HG03575 (cell line): ENCODE measurements around the gene ANAPC2.

Experiments
- ATAC-seq: cut with Tn5 transposase; IDR thresholded peaks from one replicate; pipeline ENCODE4 v1.9.1; 2021; ENCODE audit not compliant: unreplicated experiment, insufficient number of reproducible peaks, low FRiP score; ENCODE audit errors: extremely low read depth

ANAPC2 gene

DNA sequence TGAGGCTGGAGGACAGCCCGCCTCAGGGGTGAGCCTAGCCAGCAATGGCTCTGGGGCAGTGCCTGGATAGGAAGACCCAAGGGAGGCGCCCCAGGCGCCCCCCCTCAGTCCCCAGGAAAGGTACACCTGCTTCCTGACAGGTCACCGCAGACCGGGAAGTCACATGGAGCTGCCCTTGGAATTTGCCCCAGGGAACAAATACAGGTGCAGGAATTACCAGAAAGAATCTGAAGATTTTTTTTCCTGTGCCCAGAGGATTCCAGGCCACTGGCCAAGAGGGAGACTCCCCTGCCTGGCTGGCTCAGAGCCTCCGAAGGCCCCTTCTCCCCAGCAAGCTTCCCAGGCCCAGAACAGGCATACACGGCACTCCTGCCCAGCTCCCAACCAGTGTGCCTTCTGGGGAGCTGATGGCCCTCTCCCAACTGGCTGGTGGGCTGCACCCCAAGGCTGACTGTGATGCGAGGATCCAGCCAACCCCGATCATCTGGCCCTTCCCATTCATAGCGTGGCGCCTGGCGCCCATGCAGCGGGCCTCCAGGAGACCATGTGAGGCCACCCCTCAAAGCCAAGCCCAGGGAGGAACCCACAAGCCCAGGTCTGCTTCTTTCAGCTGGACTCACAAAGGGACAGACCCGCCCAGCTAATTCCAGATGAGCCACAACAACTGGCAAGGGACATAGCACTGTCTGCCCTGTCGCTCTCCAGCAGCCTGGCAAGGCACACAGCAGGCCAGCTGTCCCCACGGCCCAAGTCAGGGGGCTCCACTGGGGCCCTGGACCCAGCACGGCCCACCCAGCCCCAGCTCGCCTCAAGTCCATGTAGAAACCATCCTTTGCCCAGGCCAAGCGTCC lies 9.9 kb upstream of the ANAPC2 start:
- no peak for ATAC-seq

DNA sequence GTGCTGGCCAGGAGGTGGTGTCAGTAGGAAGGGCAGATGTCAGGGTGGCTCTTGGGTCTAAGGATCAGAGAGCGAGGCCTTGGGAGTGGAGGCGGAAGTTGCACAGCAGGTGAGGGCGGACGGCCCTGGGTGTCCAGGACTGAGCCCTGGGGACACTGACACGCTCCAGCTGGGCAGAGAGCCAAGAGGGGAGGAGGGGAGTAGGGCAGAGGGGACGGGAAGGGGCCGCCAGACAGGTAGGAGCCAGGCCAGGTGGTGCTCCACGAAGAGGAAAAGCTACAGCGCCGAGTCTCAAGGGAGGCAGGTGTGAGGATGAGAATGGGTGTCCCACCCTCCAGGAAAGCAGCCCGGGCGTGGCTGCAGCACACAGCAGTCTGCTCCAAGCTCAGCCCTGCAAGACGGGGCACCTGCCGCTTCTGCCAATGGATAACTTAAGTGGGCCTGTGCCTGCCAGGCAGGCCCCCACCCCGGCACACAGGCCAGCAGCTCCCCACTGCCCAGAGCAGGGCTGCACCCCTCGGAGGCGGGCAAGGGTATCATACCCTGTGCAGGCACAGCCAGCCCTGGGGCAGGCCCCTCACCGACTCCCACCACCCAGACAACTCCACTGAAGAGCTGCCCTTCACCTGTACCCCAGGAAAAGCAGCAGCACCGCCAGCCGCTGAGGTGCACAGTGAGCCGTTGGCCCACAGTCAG lies 7.3 kb upstream of the ANAPC2 start:
- no peak for ATAC-seq

DNA sequence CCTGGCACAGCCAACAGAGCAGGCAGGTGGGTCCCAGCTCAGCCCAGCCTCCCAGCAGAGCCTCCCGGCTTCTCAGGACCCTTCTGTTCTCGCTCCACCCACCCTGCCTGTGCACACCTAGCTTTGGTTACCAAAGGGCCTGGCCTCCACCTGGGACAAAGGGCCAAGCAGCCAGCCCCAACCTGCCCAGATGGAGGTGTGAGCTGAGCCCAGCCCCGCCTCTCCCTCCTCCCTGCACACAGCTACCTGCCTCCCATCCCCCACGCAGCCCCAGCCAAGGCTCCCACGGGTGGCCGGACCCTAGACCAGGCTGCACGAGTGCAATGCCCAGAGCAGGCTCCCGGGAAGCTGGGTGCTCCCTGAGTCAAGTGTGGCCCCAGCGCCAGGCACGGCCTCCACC lies 6.5 kb upstream of the ANAPC2 start:
- no peak for ATAC-seq

DNA sequence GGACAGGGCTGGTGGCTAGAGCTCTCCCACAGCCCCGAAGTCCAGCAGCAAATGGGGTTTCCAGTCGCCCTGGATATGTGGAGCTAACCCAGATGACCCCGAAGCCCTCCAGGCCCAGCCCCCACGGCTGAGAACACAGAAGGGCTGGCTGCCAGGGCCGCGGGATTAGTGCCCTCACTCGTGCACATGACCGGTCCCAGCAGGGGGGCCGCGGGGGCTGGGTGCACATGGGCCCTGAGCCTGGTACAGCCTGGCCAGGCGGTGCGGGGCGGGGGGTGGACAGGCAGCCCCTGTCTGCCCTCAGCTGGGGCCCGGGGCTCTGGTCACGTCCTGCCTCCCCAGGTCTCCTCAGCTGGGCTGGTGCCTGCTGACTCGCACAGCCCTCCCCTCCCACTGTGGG lies 6.0 kb upstream of the ANAPC2 start:
- no peak for ATAC-seq

DNA sequence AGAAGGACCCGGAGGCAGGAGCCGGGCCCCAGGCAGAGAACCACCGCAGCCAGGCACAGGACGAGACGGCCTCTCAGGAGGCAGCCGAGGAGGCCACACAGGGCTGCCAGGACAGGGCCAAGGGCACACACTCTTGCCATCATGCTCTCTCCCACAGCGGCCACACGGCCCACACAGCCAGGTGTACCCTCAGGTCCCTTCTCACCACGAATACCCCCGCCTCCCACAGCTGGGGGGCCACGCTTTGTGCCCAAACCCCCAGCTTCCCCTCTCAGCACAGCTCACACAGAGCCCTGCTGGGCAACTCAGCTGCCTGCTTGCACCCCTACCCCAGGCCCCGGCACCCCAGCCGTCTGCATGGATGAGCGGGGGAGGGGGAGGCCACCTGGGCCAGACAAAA lies 5.4 kb upstream of the ANAPC2 start:
- no peak for ATAC-seq

DNA sequence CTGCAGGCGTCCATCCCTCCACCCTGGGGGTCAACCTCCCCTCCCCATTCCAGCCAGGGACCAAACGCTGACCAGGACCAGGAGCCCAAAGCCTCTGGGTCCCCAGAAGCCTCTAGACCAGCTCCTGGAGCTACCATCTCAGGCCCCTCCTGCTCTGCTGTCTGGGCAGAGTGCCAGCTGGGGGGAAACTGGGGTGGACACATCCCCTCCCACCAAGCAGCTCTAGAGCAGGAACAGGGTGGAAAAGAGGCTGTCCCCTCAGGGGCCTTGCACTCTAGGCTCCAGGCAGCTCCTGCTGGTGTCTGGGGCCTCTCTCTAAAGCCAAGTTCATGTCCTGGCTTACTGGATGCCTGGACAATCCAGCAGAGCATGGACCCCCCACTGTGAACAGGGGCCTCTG lies 4.5 kb upstream of the ANAPC2 start:
- no peak for ATAC-seq

DNA sequence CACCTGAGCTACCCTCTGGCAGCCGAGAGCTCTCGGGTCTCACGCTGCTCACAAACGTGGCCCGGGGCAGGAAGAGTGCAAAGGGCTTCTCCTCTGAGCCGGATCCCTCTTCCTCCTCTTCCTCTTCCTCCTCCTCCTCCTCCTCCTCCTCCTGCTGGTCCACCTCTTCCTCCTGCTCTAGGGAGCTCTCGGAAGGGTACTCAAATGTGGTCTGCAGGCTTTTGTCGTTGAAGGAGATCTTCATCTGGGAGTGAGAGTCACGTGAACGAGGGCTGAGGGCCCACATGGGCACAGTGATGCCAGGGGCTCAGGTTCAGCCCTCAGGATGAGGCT lies 4.1 kb upstream of the ANAPC2 start:
- no peak for ATAC-seq

DNA sequence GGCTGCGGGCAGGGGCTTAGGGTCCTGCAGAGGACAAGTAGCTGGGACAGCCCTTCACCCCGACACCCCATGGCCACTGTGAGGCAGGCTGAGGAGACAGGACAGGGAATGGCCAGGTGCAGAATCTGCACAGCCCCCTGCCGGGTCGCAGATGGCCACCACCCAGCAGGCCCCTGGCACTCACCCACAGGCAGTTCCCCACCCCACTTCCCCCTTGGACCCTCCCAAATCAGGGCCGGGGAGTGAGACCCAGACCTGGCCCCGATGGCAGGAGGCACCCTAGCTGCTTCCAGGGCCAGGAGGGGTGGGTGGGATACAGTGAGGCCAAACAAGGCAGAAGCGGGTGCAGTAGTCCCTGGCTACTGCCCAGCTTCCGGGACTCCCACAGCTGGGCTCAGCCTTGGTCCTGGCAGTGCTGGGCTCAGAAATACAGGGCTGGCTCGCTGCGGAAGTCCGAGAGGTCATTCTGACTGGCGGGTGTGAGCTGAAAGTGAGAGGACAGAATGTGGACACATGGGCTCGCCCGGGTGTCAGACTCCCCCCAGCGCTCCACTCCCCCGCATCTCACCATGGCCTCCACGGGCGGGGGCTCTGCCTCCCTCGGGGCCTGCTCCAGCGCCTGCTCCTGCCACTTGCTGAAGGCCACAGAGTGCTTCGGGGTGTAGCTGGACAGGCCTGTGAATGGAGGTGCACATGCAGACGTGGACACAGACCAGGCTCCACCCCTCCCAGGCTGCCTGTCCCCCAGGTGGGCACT lies 3.5 kb upstream of the ANAPC2 start:
- no peak for ATAC-seq

DNA sequence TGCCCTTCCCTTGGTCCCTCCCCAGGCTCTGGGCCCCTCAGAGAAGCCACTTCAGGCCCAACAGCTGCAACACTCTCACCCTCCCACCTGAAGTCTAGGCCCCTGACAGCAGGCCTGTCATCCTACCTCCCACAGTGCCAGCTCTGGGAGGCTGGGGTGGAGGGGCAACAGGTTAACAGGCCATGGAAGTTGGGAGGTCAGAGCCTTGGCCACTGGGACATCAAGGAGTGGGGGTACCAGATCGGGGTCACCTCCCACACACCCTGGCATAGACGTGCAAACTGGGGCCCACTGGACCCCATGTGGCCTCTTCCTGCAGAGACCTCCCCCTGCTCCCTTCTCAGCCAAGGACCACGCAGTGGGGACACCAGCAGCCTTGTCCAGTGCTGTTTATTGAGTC lies 2.9 kb upstream of the ANAPC2 start:
- ATAC-seq: no peak

DNA sequence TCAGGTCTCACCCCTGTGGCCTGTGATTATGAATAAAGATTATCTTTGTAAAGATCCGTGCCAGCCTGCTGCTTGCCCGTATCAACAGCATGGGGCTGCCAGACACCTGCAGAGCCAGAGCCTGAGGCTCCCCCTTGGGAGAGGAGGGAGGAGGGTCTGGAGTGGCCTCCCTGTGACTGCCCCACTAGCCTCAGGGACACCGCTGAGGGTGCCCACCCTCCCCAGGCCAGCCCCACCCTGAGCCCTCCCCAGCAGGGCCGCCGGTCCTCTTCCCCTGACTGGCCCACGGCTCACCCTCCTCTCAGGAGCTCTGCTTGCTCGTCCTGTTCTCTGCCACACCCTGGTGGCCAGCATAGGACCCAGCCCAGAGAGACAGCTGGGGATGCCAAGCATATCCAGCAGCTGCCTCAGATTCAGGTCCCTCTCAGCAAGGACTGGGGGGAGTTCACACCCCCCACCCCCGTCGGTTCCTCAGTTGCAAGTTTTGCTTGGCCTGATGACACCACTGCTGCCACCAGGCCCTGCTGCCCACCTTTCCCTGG lies 2.0 kb upstream of the ANAPC2 start:
- ATAC-seq: no peak

DNA sequence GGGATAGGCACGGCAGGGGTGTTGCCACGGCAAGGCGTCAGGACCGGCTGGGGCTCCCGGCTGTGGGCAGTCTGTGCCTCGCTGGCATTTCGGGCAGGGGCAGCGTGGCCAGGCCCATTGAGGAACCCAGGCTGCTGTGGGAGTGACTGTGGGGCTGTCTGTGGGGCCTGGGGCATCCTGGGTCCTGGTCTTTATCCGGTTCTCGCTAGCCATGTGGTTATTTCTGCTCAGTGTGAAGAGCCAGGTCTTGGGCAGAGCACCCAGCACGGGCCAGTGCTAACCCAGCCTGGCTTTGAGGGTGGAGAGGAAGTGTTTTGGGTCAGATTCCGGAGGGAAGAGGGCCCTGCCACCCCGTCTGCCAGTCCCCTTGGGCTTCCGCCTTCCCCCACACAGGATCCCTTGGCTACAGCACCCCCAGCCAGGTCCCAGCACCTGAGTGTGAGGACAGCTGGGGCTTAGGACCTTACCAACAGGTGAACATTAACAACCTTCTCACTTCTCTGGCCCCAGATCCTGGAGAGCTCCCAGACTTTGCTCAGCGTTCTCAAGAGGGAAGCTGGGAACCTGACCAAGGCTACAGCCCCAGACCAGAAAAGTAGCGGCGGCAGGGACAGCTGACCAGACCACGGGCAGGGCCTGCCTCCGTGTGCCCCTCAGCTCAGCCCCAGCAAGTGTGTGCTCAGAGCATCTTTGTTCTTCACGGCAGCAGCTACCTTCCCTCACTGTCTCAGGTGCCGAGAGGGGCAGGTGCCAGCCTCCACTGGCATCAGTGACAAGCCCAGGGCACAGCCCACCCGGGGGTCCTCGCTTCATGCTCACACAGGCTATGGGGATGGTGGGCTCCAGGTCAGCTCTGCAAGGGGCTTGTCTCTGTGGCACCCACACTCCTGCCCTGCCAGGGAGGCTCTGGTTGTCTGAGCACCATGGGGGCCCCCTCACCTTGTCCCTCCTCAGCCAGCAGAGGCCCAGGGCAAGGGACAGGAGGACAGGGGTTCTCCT lies 1.2 kb upstream of the ANAPC2 start:
- ATAC-seq: no peak

DNA sequence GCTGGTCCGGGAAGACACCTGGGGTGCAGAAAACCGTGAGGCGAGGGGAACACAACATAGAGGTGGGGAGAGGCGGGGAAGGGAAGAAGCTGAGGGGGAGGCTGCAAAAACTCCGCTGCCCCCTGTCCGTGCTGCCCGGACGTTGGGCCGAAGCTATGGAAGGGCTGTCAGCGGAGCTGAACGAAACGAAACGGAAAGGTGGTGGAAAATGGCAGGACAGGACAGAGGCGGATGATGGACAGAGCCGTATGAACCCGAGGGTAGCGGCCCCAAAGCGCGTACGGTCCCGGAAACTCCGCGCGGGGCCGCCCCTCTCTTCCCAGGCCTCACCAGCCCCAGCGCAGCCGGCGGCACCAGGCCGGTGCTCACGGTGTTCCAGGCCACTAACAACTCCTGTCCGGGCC lies 272 bp downstream of the ANAPC2 start:
- no peak for ATAC-seq

DNA sequence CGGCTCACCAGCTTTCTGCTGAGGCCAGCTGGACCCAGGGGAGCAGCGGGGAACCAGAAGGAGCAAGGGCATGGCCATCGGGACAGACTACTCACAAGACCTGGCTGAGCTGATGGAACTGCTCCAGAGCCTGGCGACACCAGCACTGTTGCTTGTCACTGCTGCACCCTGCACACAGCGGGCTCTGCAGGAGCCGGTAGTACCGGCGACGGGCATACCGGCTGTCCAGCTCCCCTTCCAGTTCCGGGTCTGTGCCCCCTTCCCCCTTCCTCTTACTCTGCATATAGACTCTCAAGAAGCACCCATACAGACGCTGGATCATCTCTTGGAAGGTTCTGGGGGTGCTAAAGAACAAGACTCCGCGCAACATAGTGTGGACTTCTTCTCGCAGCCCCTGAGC lies 974 bp downstream of the ANAPC2 start:
- no peak for ATAC-seq

DNA sequence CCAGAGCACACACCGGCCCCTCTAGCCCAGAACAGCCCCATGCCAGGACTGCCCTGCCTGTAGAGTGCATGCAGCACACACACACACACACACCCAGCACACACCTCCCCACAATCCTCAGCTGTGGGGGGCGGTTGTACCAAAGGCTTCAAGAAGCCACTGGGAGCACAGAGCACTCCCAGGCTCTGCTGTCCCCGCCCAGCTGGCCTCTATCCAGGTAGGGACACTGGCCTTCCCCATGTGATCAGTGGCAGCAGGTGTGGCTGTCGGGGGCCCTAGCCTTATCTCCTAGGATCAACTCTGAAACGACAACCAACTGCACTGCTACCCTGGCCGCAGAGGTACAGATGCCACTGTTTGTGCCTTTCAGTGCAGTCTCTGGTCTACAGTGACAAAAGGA lies 2.0 kb downstream of the ANAPC2 start:
- ATAC-seq: no peak

DNA sequence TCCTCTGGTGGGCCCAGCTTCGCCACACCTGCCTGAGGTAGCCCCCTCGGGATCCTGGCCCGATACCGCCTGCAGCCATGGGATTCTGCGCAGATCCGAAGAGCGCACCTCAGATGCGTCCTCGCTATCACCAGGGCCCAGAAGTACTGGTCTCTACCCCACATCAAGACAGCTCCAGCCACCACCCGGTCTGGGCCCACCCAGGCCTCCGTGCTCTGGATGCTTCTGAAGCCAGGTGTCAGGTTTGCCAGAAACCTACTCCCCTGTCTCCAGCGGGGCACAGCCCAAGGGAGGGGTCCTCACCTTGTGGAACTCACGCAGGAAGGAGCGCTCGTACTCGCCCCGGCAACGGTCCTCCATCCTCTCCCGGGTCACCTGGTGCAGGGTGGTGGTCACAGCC lies 2.4 kb downstream of the ANAPC2 start:
- ATAC-seq: no peak

DNA sequence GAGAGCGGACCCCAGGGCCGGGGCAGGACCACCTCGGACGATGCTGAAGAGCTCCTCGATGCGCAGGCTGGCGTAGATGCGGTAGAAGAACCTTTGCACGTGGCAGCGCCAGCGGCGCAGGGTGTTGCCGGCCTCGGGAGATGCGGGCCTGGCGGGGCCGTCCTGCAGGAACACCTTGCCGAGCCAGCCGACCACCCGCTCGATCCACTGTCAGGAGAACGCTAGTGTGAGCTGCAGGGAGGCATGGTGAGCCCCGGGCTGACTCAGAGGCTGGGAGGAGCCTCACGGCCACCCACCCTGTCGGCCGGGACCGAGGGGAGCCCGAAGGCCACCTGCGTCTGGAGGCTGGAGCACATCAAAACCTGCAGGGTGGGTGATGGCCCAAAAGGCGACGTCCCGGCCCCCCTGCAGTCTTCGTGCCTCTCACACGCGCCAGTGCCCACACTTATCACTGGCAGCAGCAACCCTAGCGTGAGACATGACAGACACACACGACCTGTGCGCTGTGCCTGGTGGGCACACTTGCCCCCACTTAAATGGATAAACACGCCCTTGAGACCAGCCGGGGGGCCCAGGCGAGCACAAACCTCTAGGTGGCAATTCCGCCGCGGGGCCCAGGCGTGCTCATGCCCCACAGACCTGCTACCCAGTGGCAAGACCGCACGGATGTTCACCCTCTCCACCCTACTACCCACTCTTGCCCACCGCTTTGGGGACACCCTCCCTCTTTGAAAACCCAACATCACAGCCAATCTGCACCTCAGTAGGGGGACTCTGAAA lies 3.3 kb downstream of the ANAPC2 start:
- no peak for ATAC-seq

DNA sequence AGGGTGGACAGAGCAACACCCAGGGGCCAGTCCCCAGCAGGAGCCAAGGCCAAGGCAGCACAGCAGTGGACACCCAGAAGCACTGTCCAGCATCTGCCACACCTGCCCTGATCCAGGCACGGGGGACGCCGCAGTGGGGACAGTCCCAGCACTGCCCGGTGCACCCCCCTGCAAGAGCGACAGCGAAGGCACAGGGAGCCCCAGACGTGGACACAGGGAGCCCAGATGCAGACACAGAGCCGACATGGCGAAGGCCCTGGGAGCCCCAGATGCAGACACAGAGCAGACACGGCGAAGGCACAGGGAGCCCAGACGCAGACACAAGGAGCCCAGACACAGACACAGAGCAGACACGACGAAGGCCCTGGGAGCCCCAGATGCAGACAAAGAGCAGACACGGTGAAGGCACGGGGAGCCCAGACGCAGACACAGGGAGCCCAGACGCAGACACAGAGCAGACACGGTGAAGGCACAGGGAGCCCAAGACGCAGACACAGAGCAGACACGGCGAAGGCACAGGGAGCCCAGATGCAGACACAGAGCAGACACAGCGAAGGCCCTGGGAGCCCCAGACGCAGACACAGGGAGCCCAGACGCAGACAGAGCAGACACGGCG lies 4.3 kb downstream of the ANAPC2 start:
- ATAC-seq: no peak

DNA sequence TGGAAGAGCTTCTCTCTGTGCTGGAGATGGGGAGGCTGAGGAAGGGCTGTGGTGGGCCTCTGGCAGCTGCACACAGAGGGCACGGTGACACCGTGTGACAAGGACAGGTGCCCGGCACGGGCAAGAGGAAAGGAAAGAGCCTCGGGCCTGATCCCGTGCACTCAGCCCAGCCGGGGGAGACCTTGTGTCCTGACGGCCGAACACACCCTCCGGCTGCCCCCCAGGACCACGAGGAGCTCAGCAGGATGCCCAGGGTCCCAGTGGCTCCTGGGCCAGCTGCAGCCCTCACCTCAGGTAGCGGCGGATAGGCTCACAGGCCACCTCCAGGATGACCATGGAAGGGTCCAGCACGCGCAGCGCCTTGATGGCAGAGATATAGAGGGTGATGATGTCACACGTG lies 5.5 kb downstream of the ANAPC2 start:
- no peak for ATAC-seq
